ENCODE results near the gene HOXA13. TPM values are rescaled to one million over a fixed set of nuclear protein-coding genes. Genes with fewer than 3 reads are reported as not detected.
A peak's percentile ranks its signal among the peaks of the same experiment; 100 is the strongest.

Gene HOXA13
- total and polyA plus RNA-seq, 8 donors: 29.0 TPM; not detected in 7

DNA sequence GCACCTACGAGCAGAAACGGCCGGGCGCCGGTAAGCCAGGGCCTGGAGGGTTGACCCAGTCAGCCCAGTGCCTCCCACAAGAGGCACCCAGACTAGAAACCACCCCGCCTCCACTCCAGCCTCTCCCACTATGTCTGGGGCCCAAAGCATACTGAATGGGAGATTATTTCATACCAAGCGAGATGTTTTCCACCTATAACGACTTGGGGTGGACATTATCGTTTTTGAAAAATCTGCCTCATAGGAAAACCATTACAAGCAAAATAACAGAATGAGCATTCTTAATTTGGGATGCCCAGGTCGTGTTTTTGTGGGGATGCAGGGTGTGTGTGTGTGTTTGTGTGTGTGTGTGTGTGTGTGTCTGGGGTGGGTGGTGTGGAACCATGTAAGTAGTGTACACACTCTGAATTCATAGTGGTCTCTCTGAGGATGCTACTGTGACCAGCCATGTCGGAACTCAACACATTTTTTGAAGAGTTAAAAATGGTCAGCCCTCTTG is 53.9 kb downstream of the HOXA13 start:
- Histone ChIP-seq H3K36me3 (peaks cover 0 to 5% (median 0%) of the 10 kb centered on the region in 4 donors), H3K27ac (peak overlapping the region; percentile 41 to 99 (median 88)), H3K27me3 (peaks cover 5 to 95% (median 81%) of the 10 kb centered on the region in 3 donors), H3K4me3 (peak overlapping the region; percentile 10 to 64 (median 54)), H3K4me1 (peaks cover 8 to 43% (median 28%) of the 10 kb centered on the region in 4 donors), H3K9me3 (peaks cover 0 to 26% (median 0%) of the 10 kb centered on the region in 4 donors)
- no peak for DNase-seq
- intact Hi-C loops (cut with DNase I; ENCODE audit: low total_unique reads): no loop called here
- no peak for TF ChIP-seq CTCF (IDR thresholded peaks at IDR 0.05)
- no peak for TF ChIP-seq EP300 (IDR thresholded peaks at IDR 0.05)
- TF ChIP-seq POLR2A (IDR thresholded peaks at IDR 0.05): no peak
- TF ChIP-seq POLR2AphosphoS5 (IDR thresholded peaks at IDR 0.05): no peak
- WGBS, 5 donors: 42 to 72% (median 53%) methylated on average over 11 of the region's 11 CpGs

- TF ChIP-seq EP300 (IDR thresholded peaks at IDR 0.05) (no peak), POLR2A (IDR thresholded peaks at IDR 0.05) (no peak), CTCF (IDR thresholded peaks at IDR 0.05) (no peak), POLR2AphosphoS5 (IDR thresholded peaks at IDR 0.05) (no peak)
- Histone ChIP-seq H3K27me3 (peaks cover 3 to 94% (median 79%) of the 10 kb centered on the region in 3 donors), H3K4me3 (peak overlapping the region; percentile 10 to 64 (median 54)), H3K9me3 (peaks cover 0 to 26% (median 0%) of the 10 kb centered on the region in 4 donors), H3K36me3 (peaks cover 0 to 5% (median 0%) of the 10 kb centered on the region in 4 donors), H3K27ac (peak overlapping the region; percentile 41 to 99 (median 88)), H3K4me1 (peaks cover 7 to 36% (median 22%) of the 10 kb centered on the region in 4 donors)
- intact Hi-C loops (cut with DNase I; ENCODE audit: low total_unique reads): no loop called here
- WGBS, 5 donors: 45 to 65% (median 50%) methylated on average over 46 to 47 of the region's 47 CpGs
- no peak for DNase-seq
These were observed 54.6 kb downstream of the HOXA13 start for GRCh38 chr7:27145165-27145913.

GRCh38 chr7:27144781-27145164 is 55.1 kb downstream of the HOXA13 start:
- TF ChIP-seq EP300 (IDR thresholded peaks at IDR 0.05) (no peak), POLR2AphosphoS5 (IDR thresholded peaks at IDR 0.05) (no peak), POLR2A (IDR thresholded peaks at IDR 0.05) (no peak), CTCF (IDR thresholded peaks at IDR 0.05) (no peak)

More at GRCh38 chr7:27144781-27145164, 55.1 kb downstream of the HOXA13 start:
- intact Hi-C loops (cut with DNase I; ENCODE audit: low total_unique reads): no loop called here
- no peak for DNase-seq
- Histone ChIP-seq H3K4me3 (peak overlapping the region; percentile 10 to 64 (median 54)), H3K27ac (peak overlapping the region; percentile 23 to 99 (median 88)), H3K4me1 (peaks cover 7 to 35% (median 20%) of the 10 kb centered on the region in 4 donors), H3K9me3 (peaks cover 0 to 26% (median 0%) of the 10 kb centered on the region in 4 donors), H3K36me3 (peaks cover 0 to 5% (median 0%) of the 10 kb centered on the region in 4 donors), H3K27me3 (peaks cover 0 to 94% (median 77%) of the 10 kb centered on the region in 3 donors)
- 21 to 45% (median 29%) methylated on average over 12 to 31 of the region's 31 CpGs for WGBS, 5 donors

Small RNA genes lying within 50 kb of the gene (small RNA-seq; reads per million reads assigned to genes)
- gene AC004080.5 (0 reads per million in 4 donors), gene RF02140 (0 reads per million in 4 donors), gene RF02141 (0 reads per million in 4 donors)

Other genes starting within 250 kb of the HOXA13 start
- under 1 TPM in 1 of 5 donors, not detected in 4; 0.55 TPM for gene HOXA1, start 104.1 kb downstream of the HOXA13 start, total RNA-seq
- 1 to 10 TPM in 1 of 3 donors, under 1 TPM in 1, not detected in 1; 0.31 to 1.1 TPM for gene HOXA1, start 104.1 kb downstream of the HOXA13 start, polyA plus RNA-seq
- 1 to 10 TPM in 3 of 5 donors, under 1 TPM in 1, not detected in 1; 0.89 to 2.3 (median 1.1) TPM for gene HOXA2, start 97.4 kb downstream of the HOXA13 start, total RNA-seq
- gene HOXA2, start 97.4 kb downstream of the HOXA13 start, polyA plus RNA-seq: 1 to 10 TPM; 1.1 to 3.7 (median 1.2) TPM
- 1 to 10 TPM in 3 of 5 donors, under 1 TPM in 2; 0.55 to 5.8 (median 2.2) TPM for gene HOXA4, start 69.3 kb downstream of the HOXA13 start, total RNA-seq
- gene HOXA4, start 69.3 kb downstream of the HOXA13 start, polyA plus RNA-seq: 10 to 100 TPM in 1 of 3 donors, 1 to 10 TPM in 2; 4.4 to 17.0 (median 5.9) TPM
- 10 to 100 TPM in 3 of 5 donors, 1 to 10 TPM in 2; 2.9 to 53.1 (median 18.2) TPM for gene HOXA5, start 56.4 kb downstream of the HOXA13 start, total RNA-seq
- 10 to 100 TPM in 1 of 3 donors, 1 to 10 TPM in 2; 7.5 to 12.8 (median 7.8) TPM for gene HOXA5, start 56.4 kb downstream of the HOXA13 start, polyA plus RNA-seq
- 10 to 100 TPM in 1 of 5 donors, 1 to 10 TPM in 1, not detected in 3; 3.7 to 12.7 TPM for gene HOXA6, start 52.3 kb downstream of the HOXA13 start, total RNA-seq
- under 1 TPM in 1 of 3 donors, not detected in 2; 0.81 TPM for gene HOXA6, start 52.3 kb downstream of the HOXA13 start, polyA plus RNA-seq
- gene HOXA3, start 47.5 kb downstream of the HOXA13 start, total RNA-seq: 10 to 100 TPM in 1 of 5 donors, 1 to 10 TPM in 2, under 1 TPM in 2; 0.87 to 42.6 (median 5.2) TPM
- 1 to 10 TPM; 2.8 to 5.2 (median 4.8) TPM for gene HOXA3, start 47.5 kb downstream of the HOXA13 start, polyA plus RNA-seq
- 10 to 100 TPM in 1 of 5 donors, 1 to 10 TPM in 3, not detected in 1; 1.1 to 34.8 (median 3.3) TPM for gene HOXA7, start 43.4 kb downstream of the HOXA13 start, total RNA-seq
- 1 to 10 TPM in 1 of 3 donors, under 1 TPM in 2; 0.98 to 7.9 (median 1.00) TPM for gene HOXA7, start 43.4 kb downstream of the HOXA13 start, polyA plus RNA-seq
- gene HOXA9, start 34.6 kb downstream of the HOXA13 start, total RNA-seq: 10 to 100 TPM in 1 of 5 donors, not detected in 4; 68.1 TPM
- gene HOXA9, start 34.6 kb downstream of the HOXA13 start, polyA plus RNA-seq: under 1 TPM in 1 of 3 donors, not detected in 2; 0.25 TPM
- 100 to 1,000 TPM in 1 of 5 donors, under 1 TPM in 1, not detected in 3; 0.92 to 337 TPM for gene HOXA10, start 25.8 kb downstream of the HOXA13 start, total RNA-seq
- gene HOXA10, start 25.8 kb downstream of the HOXA13 start, polyA plus RNA-seq: under 1 TPM in 1 of 3 donors, not detected in 2; 0.18 TPM
- 1 to 10 TPM in 1 of 5 donors, not detected in 4; 5.2 TPM for gene HOXA11, start 14.9 kb downstream of the HOXA13 start, total RNA-seq
- gene HOXA11, start 14.9 kb downstream of the HOXA13 start, polyA plus RNA-seq: not detected
- not detected for gene EVX1, start 42.7 kb upstream of the HOXA13 start, total RNA-seq
- gene EVX1, start 42.7 kb upstream of the HOXA13 start, polyA plus RNA-seq: not detected

Measured in stomach (tissue), 9 donors.